HL-60 (cell line): Measurements from ENCODE around the gene CTAGE1.

Source experiments
- CTCF ChIP-seq: IDR thresholded peaks from one replicate; pipeline ENCODE4 v1.5.1; 2011; ENCODE audit warnings: low read length, control low read depth, inconsistent platforms; ENCODE audit not compliant: insufficient read depth
- GABPA ChIP-seq: IDR thresholded peaks from 2 replicates; pipeline ENCODE4 v1.6.1; 2012; ENCODE audit warnings: low read depth
- POLR2AphosphoS5 ChIP-seq: IDR thresholded peaks from 2 replicates; pipeline ENCODE4 v1.6.1; 2012; ENCODE audit warnings: low read depth
- REST ChIP-seq: IDR thresholded peaks from 2 replicates; pipeline ENCODE4 v1.6.1; 2012; ENCODE audit warnings: low read depth; ENCODE audit not compliant: insufficient replicate concordance

- TF ChIP-seq CTCF (no peak), POLR2AphosphoS5 (no peak), REST (no peak), GABPA (no peak)
These were observed 23.9 kb upstream of the CTAGE1 start for GRCh38 chr18:22441638-22442037.
